Mucosa of stomach (tissue), 1 donor: ENCODE measurements around the gene CNOT3.

Experiments used
- H3K27me3 ChIP-seq: one replicate; pipeline ENCODE4 v1.7.0; 2013; ENCODE audit warnings: mild to moderate bottlenecking, low read length; ENCODE audit not compliant: control insufficient read depth, insufficient read depth
- H3K36me3 ChIP-seq: one replicate; pipeline ENCODE4 v1.7.0; 2013; ENCODE audit warnings: low read length; ENCODE audit not compliant: control insufficient read depth, insufficient read depth
- H3K4me1 ChIP-seq: one replicate; pipeline ENCODE4 v1.7.0; 2013; ENCODE audit warnings: mild to moderate bottlenecking, low read length; ENCODE audit not compliant: control insufficient read depth, insufficient read depth
- H3K4me3 ChIP-seq: one replicate; pipeline ENCODE4 v1.7.0; 2013; ENCODE audit warnings: low read length
- H3K9ac ChIP-seq: one replicate; pipeline ENCODE4 v1.7.0; 2013; ENCODE audit warnings: mild to moderate bottlenecking, low read length, moderate library complexity
- H3K9me3 ChIP-seq: one replicate; pipeline ENCODE4 v1.7.0; 2013; ENCODE audit warnings: mild to moderate bottlenecking, low read length, moderate library complexity; ENCODE audit not compliant: control insufficient read depth
- donor health status: Pancreatic carcinoma.

CNOT3 gene

GRCh38 chr19:54197121-54197520 is 59.6 kb downstream of the CNOT3 start:
- Histone ChIP-seq H3K27me3 (no peaks in the 10 kb centered on the region), H3K4me1 (peaks cover 13% of the 10 kb centered on the region), H3K36me3 (peaks cover under 1% of the 10 kb centered on the region), H3K4me3 (no peak overlapping the region), H3K9me3 (no peaks in the 10 kb centered on the region), H3K9ac (no peak overlapping the region)

GRCh38 chr19:54199401-54199800 is 61.8 kb downstream of the CNOT3 start:
- H3K4me3 ChIP-seq: no peak overlapping the region
- H3K9me3 ChIP-seq: no peaks in the 10 kb centered on the region
- no peak overlapping the region for H3K9ac ChIP-seq

GRCh38 chr19:54201172-54201701 is 63.7 kb downstream of the CNOT3 start:
- peak overlapping the region; percentile 31 for H3K4me3 ChIP-seq
- H3K9ac ChIP-seq: peak overlapping the region; percentile 94
- no peaks in the 10 kb centered on the region for H3K9me3 ChIP-seq
- H3K36me3 ChIP-seq: peaks cover 12% of the 10 kb centered on the region
- H3K27me3 ChIP-seq: no peaks in the 10 kb centered on the region
- peaks cover 39% of the 10 kb centered on the region for H3K4me1 ChIP-seq

More at GRCh38 chr19:54199401-54199800, 61.8 kb downstream of the CNOT3 start:
- peaks cover 30% of the 10 kb centered on the region for H3K4me1 ChIP-seq
- no peaks in the 10 kb centered on the region for H3K27me3 ChIP-seq
- H3K36me3 ChIP-seq: peaks cover 8% of the 10 kb centered on the region

- Histone ChIP-seq H3K4me3 (no peak overlapping the region), H3K9ac (peak overlapping the region; percentile 94), H3K27me3 (no peaks in the 10 kb centered on the region), H3K9me3 (no peaks in the 10 kb centered on the region), H3K36me3 (peaks cover 19% of the 10 kb centered on the region), H3K4me1 (peaks cover 46% of the 10 kb centered on the region)
Observed at GRCh38 chr19:54201980-54202379, 64.4 kb downstream of the CNOT3 start.

GRCh38 chr19:54203151-54203611 is 65.6 kb downstream of the CNOT3 start:
- peak overlapping the region; percentile 11 for H3K9ac ChIP-seq
- H3K27me3 ChIP-seq: no peaks in the 10 kb centered on the region
- peaks cover 51% of the 10 kb centered on the region for H3K4me1 ChIP-seq
- H3K9me3 ChIP-seq: no peaks in the 10 kb centered on the region
- peaks cover 22% of the 10 kb centered on the region for H3K36me3 ChIP-seq
- H3K4me3 ChIP-seq: no peak overlapping the region

- Histone ChIP-seq H3K9me3 (no peaks in the 10 kb centered on the region), H3K4me1 (peaks cover 68% of the 10 kb centered on the region), H3K4me3 (no peak overlapping the region), H3K27me3 (no peaks in the 10 kb centered on the region), H3K9ac (no peak overlapping the region), H3K36me3 (peaks cover 22% of the 10 kb centered on the region)
Observed at GRCh38 chr19:54204767-54205468, 67.4 kb downstream of the CNOT3 start.
